ENCODE results near the gene NEAT1.

NEAT1 gene

DNA sequence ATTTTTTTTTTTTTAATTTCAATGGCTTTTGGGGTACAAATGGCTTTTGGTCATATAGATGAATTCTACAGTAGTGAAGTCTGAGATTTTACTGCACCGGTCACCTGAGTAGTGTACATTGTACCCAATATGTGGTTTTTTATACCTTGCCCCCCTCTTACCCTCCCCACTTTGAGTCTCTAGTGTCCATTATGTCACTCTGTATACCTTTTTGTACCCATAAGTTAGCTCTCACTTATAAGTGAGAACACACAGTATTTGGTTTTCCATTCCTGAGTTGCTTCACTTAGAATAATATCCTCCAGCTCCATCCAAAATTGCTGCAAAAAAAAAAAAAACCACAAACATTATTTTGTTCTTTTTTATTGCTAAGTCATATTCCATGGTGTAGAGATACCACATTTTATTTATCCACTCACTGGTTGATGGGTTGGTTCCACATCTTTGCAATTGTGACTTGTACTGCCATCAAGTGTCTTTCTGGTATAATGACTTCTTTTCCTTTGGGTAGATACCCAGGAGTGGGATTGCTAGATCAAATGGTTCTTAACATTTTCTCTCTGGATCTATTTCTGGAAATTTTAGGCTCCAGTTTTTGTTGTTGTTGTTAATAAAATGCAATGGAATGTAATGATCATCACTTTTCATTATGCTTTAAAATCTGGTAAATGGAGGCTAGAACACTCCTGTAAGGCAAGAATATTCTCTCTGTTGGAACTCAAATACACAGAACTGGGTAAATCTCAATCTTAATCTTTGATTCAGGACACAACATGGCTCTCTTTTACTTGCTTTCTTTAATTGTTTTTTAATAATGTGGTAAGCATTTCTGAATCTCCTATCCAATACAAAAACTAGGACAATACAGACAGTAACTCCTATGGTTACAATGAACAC lies 10.3 kb downstream of the NEAT1 start:
- no peak for DNase-seq

DNA sequence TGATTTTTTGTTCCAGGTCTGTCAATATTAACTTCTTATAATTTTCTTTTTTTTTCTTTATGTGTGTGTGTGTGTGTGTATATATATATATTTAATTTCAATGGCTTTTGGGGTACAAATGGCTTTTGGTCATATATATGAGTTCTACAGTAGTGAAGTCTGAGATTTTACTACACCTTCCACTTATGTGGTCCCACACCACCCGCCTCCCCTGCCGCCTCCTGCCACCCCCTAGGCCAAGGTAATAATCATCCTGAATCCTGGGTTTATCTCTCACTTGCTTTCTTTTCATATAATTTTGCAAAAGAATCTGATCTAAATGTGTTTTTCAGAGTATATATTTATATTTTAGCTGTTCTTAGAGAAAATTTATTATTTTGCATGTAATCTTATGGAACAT lies 11.1 kb downstream of the NEAT1 start:
- DNase-seq: no peak

DNA sequence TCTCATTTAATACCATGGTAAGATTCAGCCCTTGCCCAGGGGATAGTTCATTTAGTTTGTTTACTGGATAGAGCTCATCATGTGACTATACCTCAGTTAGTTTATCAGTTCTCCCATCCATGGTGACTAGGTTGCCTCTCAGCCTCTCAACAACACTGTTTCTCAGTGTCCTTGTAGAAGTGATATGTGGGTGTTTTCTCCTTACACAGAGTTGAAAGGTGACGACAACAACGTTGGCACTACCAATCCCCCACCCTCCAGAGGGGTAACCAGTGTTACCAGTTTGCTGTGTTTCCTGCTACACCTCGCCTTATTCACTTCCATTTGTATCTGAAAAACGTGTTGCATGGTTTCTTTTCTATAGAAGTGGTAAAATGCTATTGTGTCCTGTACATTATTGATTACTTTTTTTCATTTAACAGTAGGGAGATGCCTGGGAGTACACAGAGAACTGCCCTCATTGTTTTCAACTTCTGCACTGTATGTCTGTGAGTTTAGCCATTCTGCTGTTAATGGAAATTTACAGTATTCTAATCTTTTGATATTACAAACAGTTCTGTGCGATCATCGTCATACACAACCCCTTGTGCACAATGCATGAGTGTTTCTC lies 11.6 kb downstream of the NEAT1 start:
- DNase-seq: no peak

DNA sequence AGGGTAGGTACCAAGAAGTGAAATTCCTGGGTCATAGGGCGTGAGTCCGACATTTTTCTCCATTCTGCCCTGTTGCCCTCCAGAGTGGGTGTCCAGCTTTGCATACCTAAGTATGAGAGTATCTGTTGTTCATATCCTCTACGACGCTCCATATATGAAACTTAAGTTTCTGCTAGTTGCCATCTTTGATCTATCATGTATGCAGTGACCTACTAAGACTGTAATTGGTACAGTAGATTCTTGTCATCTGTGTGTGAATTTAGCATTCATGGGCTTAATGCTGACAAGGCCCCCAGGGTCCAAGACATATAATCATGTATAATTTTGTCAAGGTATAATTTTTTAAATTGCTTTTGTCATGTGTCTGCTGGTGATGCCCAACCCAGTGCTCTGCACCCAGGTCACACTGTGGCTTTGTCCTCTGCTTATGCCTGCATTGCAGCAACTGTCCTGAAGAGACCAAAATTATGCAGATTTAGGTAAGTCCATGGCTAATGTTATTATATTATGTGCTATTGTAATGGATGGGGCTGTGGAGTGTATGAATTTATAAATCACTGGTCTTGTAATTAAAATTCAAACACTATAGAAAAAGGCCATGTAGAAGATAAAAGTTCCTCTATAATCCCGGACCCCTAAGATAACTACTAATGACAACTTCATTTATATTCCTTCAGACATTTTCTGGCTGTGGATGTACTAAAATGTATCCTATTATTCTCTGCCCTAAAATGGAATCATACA lies 12.2 kb downstream of the NEAT1 start:
- no peak for DNase-seq

DNA sequence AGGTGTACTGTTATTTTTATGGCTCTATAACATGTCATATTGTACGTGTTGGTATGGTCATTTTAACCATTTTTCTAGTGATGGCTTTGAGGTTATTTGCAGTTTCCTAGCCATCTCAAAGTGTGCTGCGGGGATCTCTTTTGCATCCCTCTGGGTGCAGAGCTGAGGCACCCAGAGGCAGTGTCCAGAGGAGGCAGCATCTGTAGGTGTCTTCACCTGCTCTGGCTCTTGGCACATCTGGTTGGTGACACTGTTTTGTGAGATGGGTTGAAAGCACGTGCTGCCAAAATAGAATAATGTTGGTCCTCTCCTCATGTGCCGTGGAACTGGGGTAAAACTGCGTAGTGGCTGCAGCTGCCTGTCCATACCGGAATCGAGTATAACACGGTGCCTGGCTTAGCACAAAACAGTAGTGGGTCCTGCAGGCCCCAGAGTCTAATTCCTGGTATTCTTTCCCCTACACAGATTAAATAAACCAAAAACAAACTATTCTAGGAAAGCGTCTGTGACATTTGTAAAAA lies 12.9 kb downstream of the NEAT1 start:
- DNase-seq: no peak

DNA sequence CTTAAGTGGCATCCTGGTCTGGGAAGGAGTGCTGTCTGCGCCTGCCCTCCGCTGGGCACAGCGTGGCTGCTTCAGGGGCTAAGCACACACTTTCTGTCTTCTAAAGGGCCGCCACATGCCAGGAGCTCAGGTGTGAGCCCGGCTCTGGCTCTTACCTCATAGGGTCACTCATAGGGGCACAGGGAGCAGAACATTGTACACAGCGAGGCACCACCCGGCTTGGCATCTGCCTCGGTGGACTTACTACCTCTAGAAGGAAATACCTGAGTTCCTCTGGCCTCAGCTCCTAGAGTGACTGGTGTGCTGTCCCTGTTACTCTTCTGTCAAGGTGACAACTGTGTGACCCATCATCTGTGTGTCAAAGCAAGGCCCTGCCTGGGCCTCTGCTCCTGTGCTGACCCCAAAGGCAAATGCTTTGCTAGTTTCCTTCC lies 13.4 kb downstream of the NEAT1 start:
- DNase-seq: no peak

DNA sequence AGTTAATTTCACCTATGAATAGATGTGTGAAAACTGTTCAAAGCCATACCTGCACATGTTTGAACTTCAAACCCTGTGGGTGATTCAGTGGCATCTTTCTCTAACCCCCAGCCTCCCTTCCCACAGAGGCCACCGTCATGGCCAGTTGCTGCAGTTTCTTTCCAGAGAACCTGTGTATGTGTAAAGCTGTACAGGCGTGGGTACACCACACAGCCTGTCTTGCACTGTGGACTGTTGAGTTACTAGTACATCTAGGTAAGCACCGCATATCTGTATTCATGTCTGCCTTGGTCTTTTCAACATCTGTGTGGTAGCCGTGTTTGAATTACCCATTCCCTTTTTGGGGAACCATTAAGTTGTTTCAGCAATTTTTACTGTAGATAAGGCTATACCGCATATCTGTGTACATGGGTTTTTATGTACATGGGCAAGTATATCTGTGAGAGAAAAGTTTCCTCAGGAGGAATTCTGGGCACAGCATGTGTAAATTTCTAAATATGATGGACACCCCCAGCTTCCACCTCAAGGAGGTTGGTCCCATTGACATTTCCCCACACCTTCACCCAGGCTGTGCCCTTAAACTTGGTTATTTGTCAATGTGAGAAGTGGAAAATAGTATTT lies 13.9 kb downstream of the NEAT1 start:
- no peak for DNase-seq

DNA sequence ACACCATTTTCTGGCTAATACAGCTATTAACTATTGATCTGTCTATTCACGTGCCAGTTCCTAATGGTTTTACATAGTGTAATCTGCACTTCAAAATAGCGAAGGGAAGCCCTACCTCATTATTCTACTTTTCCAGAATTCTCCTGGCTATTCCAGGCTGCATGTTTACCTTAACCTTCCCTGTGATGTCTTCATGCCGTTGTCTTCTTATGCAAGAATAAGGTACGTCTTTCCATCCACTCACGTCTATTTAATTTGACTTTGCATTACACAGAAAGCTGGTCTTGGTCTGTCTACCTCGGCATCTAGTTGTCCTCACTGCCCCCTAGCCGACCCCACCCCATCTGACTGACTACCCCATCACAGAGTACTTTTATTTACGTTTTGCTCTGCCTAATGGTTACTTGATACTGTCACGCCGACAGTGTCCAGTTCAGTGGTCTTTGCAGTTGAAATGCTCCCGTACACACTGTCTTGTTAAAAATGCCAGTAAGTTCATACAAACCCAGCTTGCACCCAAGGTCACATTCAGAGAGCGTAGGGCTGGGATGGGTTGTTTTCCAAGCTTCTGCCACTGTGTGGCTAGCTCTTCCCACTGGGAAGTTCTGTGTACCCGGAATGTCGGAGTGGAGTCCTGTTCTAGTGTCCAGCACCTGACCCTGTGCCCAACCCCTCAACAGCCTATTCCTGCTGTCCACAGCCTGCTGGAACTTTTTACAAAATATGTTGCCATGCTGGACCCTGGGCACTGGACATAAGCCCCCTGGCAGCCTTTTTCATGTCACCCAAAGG lies 15.0 kb downstream of the NEAT1 start:
- DNase-seq: no peak

DNA sequence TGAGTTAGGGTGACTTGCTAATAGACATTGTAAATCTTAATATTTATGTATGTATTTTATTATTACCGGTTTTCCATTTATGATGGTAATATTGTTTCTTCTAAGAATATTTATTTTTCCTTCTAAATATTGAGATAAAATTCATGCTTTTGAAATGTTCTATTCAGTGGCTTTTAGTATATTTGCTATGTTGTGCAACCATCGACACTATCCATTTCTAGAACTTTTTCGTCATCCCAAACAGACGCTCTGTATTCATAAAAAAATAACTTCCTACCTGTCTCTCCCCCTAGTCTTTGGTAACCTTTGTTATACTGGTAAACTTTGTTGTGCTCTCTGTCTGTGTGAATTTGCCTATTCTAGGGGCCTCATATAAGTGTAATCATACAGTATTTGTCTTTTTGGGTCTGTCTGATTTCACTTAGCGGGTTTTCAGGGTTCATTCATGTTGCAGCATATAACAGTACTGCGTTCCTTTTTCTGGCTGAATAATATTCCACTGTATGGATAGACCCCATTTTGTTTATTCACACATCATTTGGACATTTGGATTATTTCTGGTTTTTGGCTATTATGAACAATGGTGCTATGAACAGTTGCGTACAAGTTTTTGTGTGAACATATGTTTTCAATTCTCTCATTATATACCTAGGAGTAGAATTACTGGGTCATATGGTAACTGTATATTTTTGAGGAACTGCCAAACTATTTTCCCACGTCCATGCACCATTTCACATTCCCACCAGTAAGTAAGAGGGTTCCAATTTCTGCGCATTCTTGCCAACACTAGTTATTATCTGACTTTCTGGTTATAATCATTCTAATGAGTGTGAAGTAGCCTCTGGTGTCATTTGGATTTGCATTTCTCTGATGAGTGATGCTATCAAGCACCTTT lies 15.9 kb downstream of the NEAT1 start:
- no peak for DNase-seq

DNA sequence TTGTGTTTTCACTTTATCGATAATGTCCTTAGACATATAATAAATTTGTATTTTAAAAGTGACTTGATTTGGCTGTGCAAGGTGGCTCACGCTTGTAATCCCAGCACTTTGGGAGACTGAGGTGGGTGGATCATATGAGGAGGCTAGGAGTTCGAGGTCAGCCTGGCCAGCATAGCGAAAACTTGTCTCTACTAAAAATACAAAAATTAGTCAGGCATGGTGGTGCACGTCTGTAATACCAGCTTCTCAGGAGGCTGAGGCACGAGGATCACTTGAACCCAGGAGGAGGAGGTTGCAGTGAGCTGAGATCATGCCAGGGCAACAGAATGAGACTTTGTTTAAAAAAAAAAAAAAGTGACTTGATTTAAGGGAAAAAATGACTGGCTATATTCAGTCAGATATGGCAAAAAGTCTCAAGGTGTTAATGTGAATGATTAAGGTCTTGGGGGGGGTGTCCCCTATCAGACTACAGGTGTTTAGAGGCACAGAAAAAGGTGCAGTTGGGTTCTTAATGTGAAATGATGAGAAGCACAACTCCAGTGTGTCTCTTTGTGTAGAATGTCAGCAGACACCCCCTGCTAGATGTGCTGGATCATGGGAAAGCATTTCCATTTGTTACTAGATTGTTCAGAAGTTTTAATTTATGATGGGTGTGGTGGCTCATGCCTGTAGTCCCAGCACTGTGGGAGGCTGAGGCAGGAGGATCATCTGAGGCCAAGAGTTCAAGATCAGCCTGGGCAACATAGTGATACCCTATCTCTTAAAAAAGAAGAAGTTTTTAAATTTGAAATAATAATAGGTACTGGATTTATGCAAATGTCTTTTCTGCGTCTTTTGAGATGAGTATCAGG lies 17.0 kb downstream of the NEAT1 start:
- no peak for DNase-seq

DNA sequence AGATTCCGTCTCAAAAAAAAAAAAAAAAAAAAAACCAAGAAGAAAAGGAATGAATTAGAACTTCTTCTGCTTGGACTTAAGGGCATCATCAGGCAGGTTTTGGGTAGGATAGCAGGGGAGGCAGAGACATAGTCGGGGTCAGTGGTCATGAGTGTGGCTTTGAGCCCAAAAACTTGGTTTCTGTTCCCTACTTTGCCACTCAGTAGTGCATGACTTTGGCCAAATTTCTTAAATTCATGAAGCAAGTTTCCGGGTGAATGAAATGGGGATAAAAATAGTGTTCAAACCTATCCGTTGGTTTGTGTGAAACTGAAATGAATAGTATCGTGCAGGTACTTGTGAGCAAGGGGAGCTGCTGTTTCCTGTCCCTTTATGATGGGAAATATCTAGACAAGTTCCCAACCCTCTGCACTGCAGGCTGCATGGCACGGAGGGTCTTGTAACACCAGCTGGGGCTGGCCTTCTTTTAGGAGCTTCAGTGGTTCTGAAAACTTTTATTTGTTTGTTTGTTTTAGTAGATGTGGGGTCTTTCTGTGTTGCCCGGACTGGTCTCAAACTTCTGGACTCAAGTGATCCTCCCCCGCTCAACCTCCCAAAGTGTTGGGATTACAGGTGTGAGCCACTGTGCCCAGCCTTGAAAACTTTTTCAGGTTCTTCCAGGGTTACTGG lies 18.4 kb downstream of the NEAT1 start:
- DNase-seq: no peak

DNA sequence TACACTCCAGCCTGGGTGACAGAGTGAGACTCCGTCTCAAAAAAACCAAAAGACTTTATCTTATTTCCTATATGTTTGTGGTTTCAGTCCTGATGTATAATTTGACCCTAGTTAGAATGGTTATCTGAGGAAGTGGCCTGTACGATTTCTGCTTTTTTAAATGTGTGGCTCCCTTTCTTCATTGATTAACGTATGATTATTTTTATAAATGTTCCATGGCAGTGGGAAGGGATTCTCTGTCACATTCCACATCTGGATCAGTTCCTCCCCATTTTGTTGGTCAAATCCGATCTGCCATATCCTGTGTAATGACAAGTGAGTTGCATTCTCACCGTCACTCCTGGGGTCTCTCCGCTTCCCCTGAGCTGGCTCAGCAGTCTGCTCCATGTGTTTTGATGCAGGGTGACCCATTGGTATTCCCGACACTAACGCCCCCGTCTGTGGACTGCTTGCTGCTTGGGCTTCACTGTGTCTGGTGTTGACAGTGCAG lies 20.3 kb downstream of the NEAT1 start:
- no peak for DNase-seq

DNA sequence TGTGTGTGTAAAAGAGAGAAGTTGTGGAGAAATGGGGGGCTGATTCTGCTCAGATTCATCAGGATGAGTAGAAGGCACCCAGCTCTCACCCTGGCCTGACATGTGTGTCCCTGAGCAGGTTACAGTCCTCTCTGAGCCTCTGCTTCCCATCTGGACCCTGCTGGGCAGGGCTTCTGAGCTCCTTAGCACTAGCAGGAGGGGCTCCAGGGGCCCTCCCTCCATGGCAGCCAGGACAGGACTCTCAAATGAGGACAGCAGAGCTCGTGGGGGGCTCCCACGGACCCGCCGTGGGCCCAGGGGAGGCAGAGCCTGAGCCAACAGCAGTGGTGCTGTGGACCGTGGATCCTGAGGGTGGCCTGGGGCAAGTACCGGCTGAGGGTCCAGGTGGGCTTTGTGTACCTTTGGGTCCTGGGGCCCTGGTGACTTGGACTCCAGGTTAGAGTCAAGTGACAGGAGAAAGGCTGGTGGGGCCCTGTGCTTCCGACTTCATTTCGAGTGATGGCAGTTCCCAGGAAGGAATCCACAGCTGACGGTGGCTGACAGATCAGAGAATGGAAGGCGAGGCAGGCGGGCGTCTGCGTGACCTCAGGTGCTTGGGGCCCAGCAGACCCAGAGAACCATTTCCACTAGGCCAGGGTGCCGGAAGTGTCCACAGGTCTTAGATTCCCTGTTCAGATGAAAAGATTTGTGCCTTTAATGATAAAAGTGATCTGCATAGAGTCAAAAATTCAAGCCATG lies 21.9 kb downstream of the NEAT1 start:
- no peak for DNase-seq

DNA sequence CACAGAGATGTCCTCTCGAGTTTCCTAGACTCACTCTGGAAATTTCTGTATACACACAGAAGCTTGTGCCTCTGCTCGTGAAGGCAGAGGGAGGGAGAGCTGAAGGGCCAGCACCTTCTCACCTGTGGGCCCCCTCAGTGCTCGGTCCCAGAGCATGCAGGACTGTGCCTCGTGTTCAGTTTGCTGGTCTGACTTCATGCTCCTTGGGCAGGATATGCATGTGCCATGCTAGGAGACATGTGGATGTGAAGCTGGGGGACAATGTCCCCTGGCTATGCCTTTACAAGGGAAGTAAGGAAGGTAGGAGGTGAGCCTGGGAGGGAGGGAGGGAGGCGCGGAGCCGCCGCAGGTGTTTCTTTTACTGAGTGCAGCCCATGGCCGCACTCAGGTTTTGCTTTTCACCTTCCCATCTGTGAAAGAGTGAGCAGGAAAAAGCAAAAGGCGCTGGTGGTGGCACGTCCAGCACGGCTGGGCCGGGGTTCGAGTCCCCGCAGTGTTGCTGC lies 22.6 kb downstream of the NEAT1 start:
- no peak for DNase-seq

DNA sequence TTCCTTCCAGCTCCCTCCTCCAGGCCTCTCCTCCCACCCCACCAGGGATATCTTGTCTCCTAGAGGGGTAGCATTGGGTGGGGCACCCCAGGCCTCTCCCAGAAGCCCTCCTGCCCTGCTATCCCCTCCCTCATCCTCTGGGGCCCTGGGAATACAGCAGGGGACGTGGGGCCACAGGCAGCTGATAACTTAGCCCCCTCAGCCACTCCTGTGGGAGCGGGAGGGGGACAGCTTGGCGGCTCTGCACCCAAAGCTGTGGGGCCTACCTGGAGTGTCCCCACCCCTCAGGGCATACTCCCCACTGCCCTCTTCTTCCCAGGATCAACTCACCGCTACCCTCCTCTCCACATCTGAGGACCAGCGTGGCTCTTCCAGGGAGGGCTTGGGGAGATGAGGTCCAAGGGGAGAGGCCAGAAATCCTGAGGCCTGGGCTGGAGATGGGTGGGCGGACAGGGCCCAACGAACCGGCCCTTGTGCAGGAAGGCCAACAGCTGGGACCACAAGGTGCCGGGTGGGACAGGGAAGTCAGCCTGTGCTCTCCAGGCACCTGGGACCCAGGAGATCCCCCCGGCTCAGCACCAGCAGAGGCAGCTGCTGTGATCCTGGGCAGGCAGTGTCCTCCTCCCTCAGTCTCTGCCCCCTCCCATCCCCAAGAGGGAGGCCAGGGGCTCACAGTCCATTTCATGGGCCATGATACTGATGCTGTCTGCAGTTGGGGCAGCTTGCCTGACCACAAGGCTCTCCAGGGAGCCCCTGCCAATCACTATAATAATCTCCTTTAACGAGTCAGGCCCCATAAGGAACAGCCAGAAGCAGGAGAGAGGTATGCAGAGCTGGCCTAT lies 23.2 kb downstream of the NEAT1 start:
- DNase-seq: no peak

Data from hypothalamus (tissue), 51 donors.